ENCODE results near the gene DAB2IP. TPM values are rescaled to one million over a fixed set of nuclear protein-coding genes. Genes with fewer than 3 reads are reported as not detected.

The DAB2IP gene
- total RNA-seq, 1 donor from 2014 or later = 13.7 TPM

DNA sequence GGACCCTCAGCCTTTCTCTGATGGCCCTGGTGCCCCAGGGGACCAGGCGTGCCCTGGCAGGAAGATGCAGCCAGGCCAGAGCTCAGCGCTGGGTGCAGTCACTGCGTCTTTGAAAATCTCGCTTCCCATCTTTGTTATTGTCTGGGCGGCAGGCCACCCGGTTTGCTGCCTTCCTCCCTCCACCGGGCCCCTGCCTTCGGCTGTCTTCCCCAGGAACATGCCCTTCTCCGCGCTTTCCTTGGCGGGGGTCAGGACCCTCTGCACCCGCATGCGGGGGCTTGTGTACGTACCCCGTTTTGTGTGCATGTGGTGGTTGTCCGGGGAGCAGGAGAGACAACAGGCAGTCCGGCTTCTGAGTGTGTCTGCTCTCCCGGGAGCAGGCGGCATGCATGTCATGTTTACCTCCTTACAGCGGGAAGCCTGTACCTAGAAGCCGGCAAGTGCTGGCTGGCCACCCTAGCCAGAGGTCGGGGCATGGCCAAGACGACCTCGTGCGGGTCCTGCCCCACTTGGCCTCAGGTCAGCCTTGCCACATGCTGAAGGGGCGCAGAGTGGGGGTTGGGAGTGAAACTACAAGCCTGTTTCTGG lies 49.5 kb downstream of the DAB2IP start:
- no peak for DNase-seq (ENCODE audit: low read depth, low spot score)

- no peak for DNase-seq (ENCODE audit: low read depth, low spot score)
Measured at GRCh38 chr9:121701736-121702261, 50.4 kb downstream of the DAB2IP start.

DNA sequence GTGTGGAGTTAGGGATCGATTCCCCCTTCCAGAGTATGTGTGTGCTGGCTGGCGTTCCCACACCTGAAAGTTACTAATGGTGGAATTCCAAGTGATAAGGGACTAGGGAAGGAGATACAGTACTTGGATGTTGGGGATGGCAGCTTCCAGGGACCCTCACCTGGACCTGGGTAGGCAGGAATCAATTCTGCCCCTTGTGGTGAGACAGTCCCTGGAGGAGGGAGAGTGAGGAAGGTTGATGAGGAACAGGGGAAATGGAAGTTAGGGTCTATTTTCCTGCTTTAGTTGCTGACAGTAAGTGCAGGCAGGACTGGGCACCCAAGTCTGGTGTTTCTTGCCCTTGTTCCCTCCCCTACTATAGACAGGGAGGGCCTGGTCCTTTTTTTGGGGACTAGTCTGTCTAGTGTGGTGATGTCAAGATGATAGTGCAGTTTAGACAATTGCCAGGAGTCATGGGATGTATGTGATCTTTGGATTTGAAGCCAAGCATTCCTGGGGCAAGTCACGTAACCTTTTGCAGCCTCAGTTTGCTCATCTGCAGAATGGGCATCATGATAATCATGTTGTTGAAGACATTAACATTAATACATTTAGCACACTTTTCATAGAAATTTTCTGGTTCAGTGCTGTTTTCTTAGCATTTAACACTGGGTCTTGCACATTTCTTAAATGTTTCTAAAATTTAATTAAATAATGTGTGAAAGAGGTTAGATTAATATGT lies 51.7 kb downstream of the DAB2IP start:
- DNase-seq (ENCODE audit: low read depth, low spot score) = no peak

DNA sequence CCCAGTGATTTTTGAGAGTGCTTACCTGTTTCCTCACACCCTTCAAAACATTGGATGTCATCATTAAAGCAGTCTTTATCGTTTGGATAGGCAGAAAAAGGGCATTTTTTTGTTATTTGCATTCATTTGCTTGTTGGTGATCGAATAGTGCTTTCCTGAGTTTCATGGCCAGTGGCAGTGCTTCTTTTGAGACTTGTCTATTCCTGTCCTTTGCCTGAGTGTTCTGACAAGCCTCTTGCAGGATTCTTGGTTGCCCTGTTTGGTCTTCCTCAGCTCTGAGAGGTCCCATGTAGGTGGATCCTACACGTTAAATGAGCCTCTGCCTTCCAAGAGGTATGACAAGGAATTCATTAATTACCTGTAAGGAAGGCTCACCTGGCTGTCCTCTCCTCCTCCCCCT lies 52.8 kb downstream of the DAB2IP start:
- DNase-seq (ENCODE audit: low read depth, low spot score) = no peak

GRCh38 chr9:121706149-121706750 lies 54.8 kb downstream of the DAB2IP start:
- DNase-seq (ENCODE audit: low read depth, low spot score) = no peak

- DNase-seq (ENCODE audit: low read depth, low spot score) = no peak
Measured at GRCh38 chr9:121707477-121708424, 56.3 kb downstream of the DAB2IP start.

DNA sequence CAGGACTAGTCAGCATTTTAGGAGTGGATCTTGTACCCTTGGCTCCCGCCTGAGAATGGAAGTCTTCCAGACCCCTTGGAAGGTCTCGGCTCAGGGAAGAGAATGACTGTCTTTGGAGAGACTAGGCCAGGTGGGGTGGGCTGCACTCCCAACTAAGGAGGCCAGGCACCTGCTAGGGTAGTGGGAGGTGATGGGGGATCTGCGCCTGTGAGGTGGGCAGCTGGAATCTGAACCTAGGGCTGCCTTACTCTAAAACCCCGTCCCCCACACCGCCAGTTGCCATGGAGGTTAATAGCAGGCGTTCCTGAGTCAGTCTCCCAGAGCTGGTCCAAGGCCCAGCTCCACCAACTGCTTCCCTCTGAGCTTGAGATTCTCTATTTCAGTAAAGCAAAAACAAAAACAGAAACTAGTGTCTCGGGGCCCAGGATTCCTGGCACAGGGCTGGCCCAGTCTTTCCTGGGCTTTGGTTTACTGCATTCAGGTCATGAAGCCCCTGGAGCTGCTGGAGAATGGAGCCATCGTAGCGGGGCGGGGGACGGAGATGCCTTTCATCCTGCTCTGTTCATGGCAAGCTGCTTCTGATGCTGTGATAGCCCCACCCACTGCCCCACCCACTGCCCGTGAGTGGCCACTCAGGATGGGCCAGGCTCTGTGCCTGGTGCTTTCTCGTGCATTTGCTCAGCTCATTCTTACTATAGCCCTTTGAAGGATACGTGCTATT lies 57.5 kb downstream of the DAB2IP start:
- DNase-seq (ENCODE audit: low read depth, low spot score) = no peak

- DNase-seq (ENCODE audit: low read depth, low spot score) = no peak
Measured at GRCh38 chr9:121709798-121710197, 58.4 kb downstream of the DAB2IP start.

DNA sequence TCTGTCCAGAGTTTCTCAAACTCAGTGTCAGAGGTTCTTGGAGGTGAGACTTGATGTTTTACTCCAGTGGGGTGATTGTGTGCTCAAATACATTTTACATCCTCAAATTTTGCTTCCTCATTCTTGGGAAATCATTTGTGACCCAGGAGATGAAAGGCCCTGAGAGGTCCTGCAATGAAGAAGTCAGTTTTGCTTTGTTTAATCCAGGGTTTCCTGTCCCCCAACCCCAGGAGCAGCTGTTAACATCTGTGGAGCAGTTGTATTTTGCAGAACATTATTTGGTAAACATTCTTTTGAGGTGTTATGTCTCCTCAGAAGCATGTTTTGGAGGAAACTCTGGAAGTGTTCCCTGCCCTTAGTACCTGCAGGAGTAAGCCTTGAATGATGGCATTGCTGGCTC lies 59.8 kb downstream of the DAB2IP start:
- DNase-seq (ENCODE audit: low read depth, low spot score) = no peak

DNA sequence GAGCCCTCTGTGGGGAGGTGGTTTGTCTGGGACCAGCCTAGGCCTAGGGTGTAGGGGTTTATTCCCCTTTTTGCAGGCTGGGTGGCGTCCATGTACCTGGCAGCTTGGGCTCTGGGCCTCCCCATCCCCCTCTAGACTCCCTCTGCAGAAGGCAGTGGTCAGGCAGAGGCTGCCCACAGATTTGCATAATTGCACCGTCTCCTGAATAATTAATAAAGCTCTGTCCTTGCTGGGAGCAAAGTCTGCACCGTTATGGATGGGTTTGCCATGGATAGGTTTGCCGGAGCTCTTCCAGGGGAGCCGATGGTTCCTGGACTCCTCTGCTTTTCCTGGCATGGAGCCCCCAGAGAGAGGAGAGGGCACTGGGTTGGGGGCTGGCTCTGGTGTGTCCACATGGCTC lies 60.4 kb downstream of the DAB2IP start:
- no peak for DNase-seq (ENCODE audit: low read depth, low spot score)

GRCh38 chr9:121713400-121714070 lies 62.1 kb downstream of the DAB2IP start:
- no peak for DNase-seq (ENCODE audit: low read depth, low spot score)

DNA sequence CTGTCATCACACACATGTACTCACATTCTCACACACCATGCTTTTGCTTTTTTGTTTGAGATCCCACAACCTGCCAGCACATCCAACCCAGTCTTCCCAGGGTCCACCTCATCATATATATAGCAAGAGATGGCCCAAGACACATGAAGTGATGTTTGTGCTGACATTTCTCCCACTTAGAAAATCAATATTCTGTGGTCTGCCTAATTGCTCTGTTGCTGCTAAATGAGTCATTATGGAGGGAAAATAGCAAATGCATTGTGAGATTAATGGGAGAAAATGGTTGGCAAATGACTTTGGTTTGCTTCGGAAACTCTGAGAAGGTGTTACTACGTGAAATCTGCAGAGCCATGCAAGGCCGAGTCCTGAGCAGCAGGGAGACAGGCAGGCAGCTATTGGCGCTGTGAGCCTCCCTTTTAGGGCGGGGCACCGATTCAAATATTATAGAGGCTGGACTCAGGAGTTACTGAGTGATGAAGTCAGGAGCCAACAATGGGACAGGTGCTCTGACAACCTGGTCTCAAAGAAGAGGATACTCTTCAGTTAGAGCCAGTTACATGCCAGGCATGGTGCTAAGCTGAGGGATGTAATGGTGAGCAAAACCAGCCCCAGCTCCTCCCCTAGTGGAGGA lies 62.8 kb downstream of the DAB2IP start:
- no peak for DNase-seq (ENCODE audit: low read depth, low spot score)

DNA sequence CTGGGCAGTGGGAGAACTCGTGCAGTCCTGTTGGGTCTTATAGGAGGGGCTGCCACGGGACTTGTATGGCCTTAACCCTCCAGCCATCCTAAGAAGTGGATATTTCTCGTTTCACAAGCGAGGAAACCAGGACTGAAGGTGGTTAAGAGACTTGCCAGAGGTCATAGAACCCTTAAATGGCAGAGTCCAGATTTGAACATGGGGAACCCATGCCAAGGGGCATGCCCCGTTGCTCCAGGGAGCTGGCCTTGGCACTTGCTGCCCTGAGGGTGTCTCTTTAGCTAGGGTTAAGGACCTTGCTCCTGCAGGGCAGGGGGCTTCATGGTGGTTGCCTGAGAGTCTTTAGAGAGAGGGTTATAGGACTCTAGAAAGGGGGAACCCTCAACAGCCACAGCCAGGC lies 63.4 kb downstream of the DAB2IP start:
- no peak for DNase-seq (ENCODE audit: low read depth, low spot score)

- no peak for DNase-seq (ENCODE audit: low read depth, low spot score)
Measured at GRCh38 chr9:121717141-121717991, 65.9 kb downstream of the DAB2IP start.

DNA sequence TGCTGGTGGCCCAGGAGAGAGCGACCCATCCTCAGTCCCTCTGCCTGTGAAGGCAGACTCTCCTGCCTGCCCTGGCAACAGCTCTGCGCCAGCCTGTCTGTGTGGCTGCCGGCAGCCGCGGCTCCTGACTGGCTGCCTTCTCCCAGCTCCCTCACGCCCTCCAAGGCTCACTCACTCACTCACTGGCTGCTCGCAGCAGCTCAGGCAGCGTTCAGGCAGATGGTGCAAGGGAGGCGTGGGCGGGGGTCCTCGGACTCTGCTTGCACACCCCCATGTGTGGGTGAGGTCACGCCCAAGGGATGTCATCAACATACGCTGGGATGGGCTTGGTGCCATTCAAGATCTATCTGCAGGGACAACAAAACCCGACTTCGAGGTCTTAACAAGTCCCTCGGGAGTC lies 66.7 kb downstream of the DAB2IP start:
- no peak for DNase-seq (ENCODE audit: low read depth, low spot score)

- DNase-seq (ENCODE audit: low read depth, low spot score) = no peak
Measured at GRCh38 chr9:121718501-121718900, 67.1 kb downstream of the DAB2IP start.

GRCh38 chr9:121720311-121721057 lies 69.0 kb downstream of the DAB2IP start:
- no peak for DNase-seq (ENCODE audit: low read depth, low spot score)

DNA sequence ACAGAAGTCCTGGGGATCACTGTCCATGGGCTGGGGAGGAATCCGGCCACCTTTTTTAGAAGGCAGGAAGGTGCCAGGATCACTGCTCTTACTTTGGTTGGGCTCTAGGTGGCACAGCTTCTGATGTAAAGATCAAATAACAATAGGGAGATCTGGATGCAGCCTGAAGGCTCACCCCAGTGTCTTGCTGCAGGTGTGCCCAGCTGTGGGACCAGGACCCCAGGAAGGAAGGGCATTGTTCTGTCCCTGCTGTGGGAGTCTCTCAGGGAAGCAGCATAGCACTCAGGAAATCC lies 69.6 kb downstream of the DAB2IP start:
- no peak for DNase-seq (ENCODE audit: low read depth, low spot score)
